ENCODE data around the gene MAP7D2. TPM values are rescaled to one million over a fixed set of nuclear protein-coding genes. Genes with fewer than 3 reads are reported as not detected.
A peak's percentile ranks its signal among the peaks of the same experiment; 100 is the strongest.

Gene MAP7D2
- total RNA-seq, 1 experiment from 2014 or later = 0.91 TPM

GRCh38 chrX:20141281-20142220 lies 24.8 kb upstream of the MAP7D2 start, which contains the start of gene EIF1AX:
Gene EIF1AX, minus strand, starts transcription at chrX:20141838. Its CDS starts 198 bp downstream, at chrX:20141640.
- Histone ChIP-seq H3K79me2 (ENCODE audit: low read length) (peaks cover 49% of the 10 kb centered on the region), H3F3A (ENCODE audit: low read length, unreplicated experiment) (no peaks in the 10 kb centered on the region), H3K4me1 (ENCODE audit: insufficient read depth, low read length) (peaks cover 34% of the 10 kb centered on the region), H3K4me3 (ENCODE audit: low read length) (peak within 1 kb of the TSS; percentile 100), H4K20me1 (ENCODE audit: low read length) (peaks cover 40% of the 10 kb centered on the region), H2AFZ (ENCODE audit: low read length) (peak within 1 kb of the TSS; percentile 57; the same call in 1 of the 2 replicates), H3K27ac (ENCODE audit: low read length) (peak within 1 kb of the TSS; percentile 30; the same call in 1 of the 2 replicates), H3K4me2 (ENCODE audit: low read length) (peak within 1 kb of the TSS; percentile 98), H3K9me3 (ENCODE audit: low read length) (no peaks in the 10 kb centered on the region), H3K36me3 (ENCODE audit: low read depth, low read length) (peaks cover 34% of the 10 kb centered on the region), H3K9me2 (replicated peaks; ENCODE audit: low read length) (no peaks in the 10 kb centered on the region), H3K9ac (ENCODE audit: low read length) (peak within 1 kb of the TSS; percentile 96), H3K27me3 (ENCODE audit: low read length) (no peaks in the 10 kb centered on the region)
- CTCF ChIA-PET = interaction anchor here (0.6 kb wide), 2 partner anchors 76 to 231 kb away, joined by 3 to 10 read pairs; no protein-coding TSS in a partner anchor
- TF ChIP-seq EZH2 (IDR thresholded peaks at IDR 0.05; ENCODE audit: low read length, unreplicated experiment) (no peak), EZH2phosphoT487 (IDR thresholded peaks at IDR 0.05; ENCODE audit: borderline replicate concordance, low read length) (no peak)
- TF ChIP-seq, protein P1, sequence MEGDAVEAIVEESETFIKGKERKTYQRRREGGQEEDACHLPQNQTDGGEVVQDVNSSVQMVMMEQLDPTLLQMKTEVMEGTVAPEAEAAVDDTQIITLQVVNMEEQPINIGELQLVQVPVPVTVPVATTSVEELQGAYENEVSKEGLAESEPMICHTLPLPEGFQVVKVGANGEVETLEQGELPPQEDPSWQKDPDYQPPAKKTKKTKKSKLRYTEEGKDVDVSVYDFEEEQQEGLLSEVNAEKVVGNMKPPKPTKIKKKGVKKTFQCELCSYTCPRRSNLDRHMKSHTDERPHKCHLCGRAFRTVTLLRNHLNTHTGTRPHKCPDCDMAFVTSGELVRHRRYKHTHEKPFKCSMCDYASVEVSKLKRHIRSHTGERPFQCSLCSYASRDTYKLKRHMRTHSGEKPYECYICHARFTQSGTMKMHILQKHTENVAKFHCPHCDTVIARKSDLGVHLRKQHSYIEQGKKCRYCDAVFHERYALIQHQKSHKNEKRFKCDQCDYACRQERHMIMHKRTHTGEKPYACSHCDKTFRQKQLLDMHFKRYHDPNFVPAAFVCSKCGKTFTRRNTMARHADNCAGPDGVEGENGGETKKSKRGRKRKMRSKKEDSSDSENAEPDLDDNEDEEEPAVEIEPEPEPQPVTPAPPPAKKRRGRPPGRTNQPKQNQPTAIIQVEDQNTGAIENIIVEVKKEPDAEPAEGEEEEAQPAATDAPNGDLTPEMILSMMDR (conservative IDR thresholded peaks at IDR 0.05; ENCODE audit: low read depth, low read length) = no peak
- ATAC-seq (peak; percentile 96), DNase-seq (peak; percentile 97)
- TSS peak; percentile 39 for BruUV-seq (replicated peaks)
- POLR2A ChIA-PET (ENCODE audit: unreplicated experiment) = interaction anchor here (0.6 to 0.7 kb wide), 3 partner anchors 112 to 1787 kb away, joined by 3 to 9 read pairs (median 3); partner anchors contain the start of gene SCML2
- intact Hi-C loops (cut with micrococcal nuclease) = no loop called here

GRCh38 chrX:20140420-20140819 lies 23.7 kb upstream of the MAP7D2 start:
- Histone ChIP-seq H2AFZ (ENCODE audit: low read length) (no peak overlapping the region), H3K9me2 (replicated peaks; ENCODE audit: low read length) (no peaks in the 10 kb centered on the region), H3K4me2 (ENCODE audit: low read length) (peak overlapping the region; percentile 98), H3F3A (ENCODE audit: low read length, unreplicated experiment) (no peaks in the 10 kb centered on the region), H3K27ac (ENCODE audit: low read length) (no peak overlapping the region), H3K79me2 (ENCODE audit: low read length) (peaks cover 59% of the 10 kb centered on the region), H3K9ac (ENCODE audit: low read length) (peak overlapping the region; percentile 96), H3K27me3 (ENCODE audit: low read length) (no peaks in the 10 kb centered on the region), H3K9me3 (ENCODE audit: low read length) (no peaks in the 10 kb centered on the region), H3K4me1 (ENCODE audit: insufficient read depth, low read length) (peaks cover 34% of the 10 kb centered on the region), H4K20me1 (ENCODE audit: low read length) (peaks cover 50% of the 10 kb centered on the region), H3K36me3 (ENCODE audit: low read depth, low read length) (peaks cover 45% of the 10 kb centered on the region), H3K4me3 (ENCODE audit: low read length) (peak overlapping the region; percentile 100)
- POLR2A ChIA-PET (ENCODE audit: unreplicated experiment) = no interaction called here
- no peak for ATAC-seq
- CTCF ChIA-PET = no interaction called here
- TF ChIP-seq, protein P1 (conservative IDR thresholded peaks at IDR 0.05; ENCODE audit: low read depth, low read length) = no peak
- DNase-seq = no peak
- intact Hi-C loops (cut with micrococcal nuclease) = no loop called here
- no TSS peak for BruUV-seq (replicated peaks)
